ENCODE results near the gene TMEM106C.

GRCh38 chr12:47969845-47970244 lies 6.4 kb downstream of the TMEM106C start:
- TF ChIP-seq ZSCAN18 (CRISPR knock-in tag; IDR thresholded peaks at IDR 0.05) (no peak), ESRRA (CRISPR knock-in tag; IDR thresholded peaks at IDR 0.05; ENCODE audit: borderline replicate concordance) (no peak), MAX (CRISPR knock-in tag; IDR thresholded peaks at IDR 0.05) (no peak), SP1 (CRISPR knock-in tag; conservative IDR thresholded peaks at IDR 0.05) (no peak)
